Articular chondrocyte of knee joint (primary cell): ENCODE data around the gene IL1RAPL1. TPM values are rescaled to one million over a fixed set of nuclear protein-coding genes. Genes with fewer than 3 reads are reported as not detected.

ENCODE experiments used
- small RNA-seq: library from RNA; depleted of rRNA; stranded (forward); fragments of <200 nt; gene quantifications from one replicate; pipeline ENCODE3, GENCODE V24; 2012
- total RNA-seq: library from RNA; depleted of rRNA; stranded (reverse); fragments of >200 nt; gene quantifications from 2 replicates; pipeline ENCODE4 v1.2.3, GENCODE V29; 2012

Gene IL1RAPL1
- total RNA-seq: not detected in 2 replicates

DNA sequence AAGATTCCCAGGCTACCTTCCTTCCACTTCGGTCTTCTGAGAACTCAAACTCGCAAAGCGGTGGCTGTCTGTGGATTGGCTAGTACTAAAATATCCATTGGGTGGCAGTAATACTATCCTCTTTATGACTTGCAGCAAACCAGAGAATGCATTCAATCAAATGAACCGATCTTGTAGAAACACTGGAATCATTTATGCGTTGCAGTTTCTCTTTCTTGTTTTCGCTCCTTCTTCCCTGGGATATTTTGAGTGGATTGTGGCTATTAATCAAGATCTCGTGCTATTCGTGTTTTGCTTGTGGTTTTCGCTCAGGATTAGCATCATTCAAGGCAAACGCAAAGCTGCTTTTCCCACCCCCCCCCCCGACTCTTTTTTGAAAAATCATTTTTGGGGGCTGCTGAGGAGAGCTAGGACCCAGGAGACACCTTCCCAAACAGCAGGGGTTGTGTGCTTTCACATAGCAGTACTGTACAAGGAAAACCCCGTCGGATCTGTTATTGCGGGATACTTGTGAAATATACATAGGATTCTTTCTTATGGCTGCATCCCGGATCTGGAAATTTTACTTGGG is at the start of gene IL1RAPL1:
Gene IL1RAPL1, plus strand, starts transcription at position 466 of the 571 bp plus-strand sequence.

Small RNA genes lying within 50 kb of the gene (small RNA-seq; reads per million reads assigned to genes)
- gene MIR4666B (not detected), gene RF00284 (not detected), gene RNA5SP500 (not detected)
